Mesenteric fat pad (tissue), 1 donor: ENCODE results near the gene SCN2B. TPM values are rescaled to one million over a fixed set of nuclear protein-coding genes. Genes with fewer than 3 reads are reported as not detected.

Experiments used
- DNase-seq: peaks from one replicate; pipeline ENCODE4 v3.0.0-alpha.2; 2020; ENCODE audit warnings: low spot score
- long read RNA-seq: library from polyadenylated mRNA; unstranded; transcript quantifications from one replicate; pipeline ENCODE4 v2.0.0, GENCODE V29; 2020
- total RNA-seq: library from RNA; stranded (reverse); fragmentation: NEBNext Ultra II Directional; extraction: Animal tissue kit (Norgen Biotek cat#: 25700); gene quantifications from one replicate; pipeline ENCODE4 v1.2.1, GENCODE V29; 2021
- donor health status: DM: yes; HTN: yes; CAD: no.

The SCN2B gene
- total RNA-seq = not detected
- long read RNA-seq = 0 reads

- no peak for DNase-seq
Observed at GRCh38 chr11:118175993-118176777, at the start of gene SCN2B. Gene SCN2B (minus strand): TSS chr11:118176639. CDS start chr11:118176431, 208 bp downstream.

- DNase-seq = no peak
Observed at GRCh38 chr11:118224511-118225188, 48.2 kb upstream of the SCN2B start, which contains the start of gene JAML. Gene JAML (minus strand): TSS chr11:118225011. CDS start chr11:118214866, 10,145 bp downstream.

- no peak for DNase-seq
Observed at GRCh38 chr11:118223992-118224391, 47.6 kb upstream of the SCN2B start.

- no peak for DNase-seq
Observed at GRCh38 chr11:118223570-118223969, 47.1 kb upstream of the SCN2B start.

GRCh38 chr11:118222437-118222836, 46.0 kb upstream of the SCN2B start:
- DNase-seq = no peak

GRCh38 chr11:118221419-118221818, 45.0 kb upstream of the SCN2B start:
- DNase-seq = no peak

- DNase-seq = no peak
Observed at GRCh38 chr11:118219732-118220131, 43.3 kb upstream of the SCN2B start.

GRCh38 chr11:118219244-118219643, 42.8 kb upstream of the SCN2B start:
- no peak for DNase-seq

GRCh38 chr11:118217575-118217974, 41.1 kb upstream of the SCN2B start:
- no peak for DNase-seq

GRCh38 chr11:118216621-118217481, 40.4 kb upstream of the SCN2B start:
- DNase-seq = no peak

GRCh38 chr11:118215765-118216164, 39.3 kb upstream of the SCN2B start:
- no peak for DNase-seq

- no peak for DNase-seq
Observed at GRCh38 chr11:118215262-118215661, 38.8 kb upstream of the SCN2B start.

- no peak for DNase-seq
Observed at GRCh38 chr11:118214210-118214914, 37.9 kb upstream of the SCN2B start.

GRCh38 chr11:118213781-118214180, 37.3 kb upstream of the SCN2B start:
- DNase-seq = no peak

GRCh38 chr11:118213201-118213600, 36.8 kb upstream of the SCN2B start:
- DNase-seq = no peak

GRCh38 chr11:118212781-118213191, 36.3 kb upstream of the SCN2B start:
- no peak for DNase-seq

GRCh38 chr11:118212131-118212725, 35.8 kb upstream of the SCN2B start:
- no peak for DNase-seq

GRCh38 chr11:118211006-118211405, 34.6 kb upstream of the SCN2B start:
- no peak for DNase-seq

GRCh38 chr11:118210323-118210722, 33.9 kb upstream of the SCN2B start:
- DNase-seq = no peak

- DNase-seq = no peak
Observed at GRCh38 chr11:118209033-118209432, 32.6 kb upstream of the SCN2B start.

GRCh38 chr11:118207079-118207478, 30.6 kb upstream of the SCN2B start:
- DNase-seq = no peak
